Activated CD4-positive, alpha-beta T cell treated with anti-CD3 and anti-CD28 coated beads, Interleukin-2, Interleukin-4, amounts not matched to agents 100 ng/mL and 50 ng/mL, durations not matched to agents 16 hours and 8 hours (primary cell): ENCODE data around the gene TTLL1.
"Not testable (repeated sequence)": the region's sequence is repeated elsewhere in the genome, so short reads cannot be mapped to it uniquely, and the experiment has no call there.

ENCODE experiments used
- DNase-seq: peaks from one replicate; pipeline ENCODE4 v3.0.0-alpha.2; 2020; ENCODE audit warnings: low spot score

Gene TTLL1

DNA sequence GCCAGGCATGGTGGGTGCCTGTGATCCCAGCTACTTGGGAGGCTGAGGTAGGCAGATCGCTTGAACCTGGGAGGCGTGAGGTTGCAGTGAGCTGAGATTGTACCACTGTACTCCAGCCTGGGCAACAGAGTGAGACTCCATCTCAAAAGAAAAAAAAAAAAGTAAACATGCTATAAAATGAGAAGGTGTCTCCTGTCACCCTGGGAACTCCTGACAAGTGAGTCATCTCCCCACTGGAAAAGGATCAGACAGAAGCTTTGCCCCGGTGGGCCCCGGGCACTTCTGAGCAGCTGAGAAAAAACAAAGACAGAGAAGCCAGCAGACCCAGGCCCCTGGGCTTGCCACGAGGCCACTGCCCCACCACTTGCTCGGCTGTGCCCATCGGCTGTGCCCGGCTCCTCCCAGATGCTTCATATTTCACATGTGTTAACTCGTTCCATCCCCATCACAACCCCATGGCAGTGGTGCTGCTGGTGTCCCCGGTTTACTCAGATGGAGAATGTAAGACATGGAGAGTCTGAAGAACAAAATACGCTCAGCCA is 22.3 kb downstream of the TTLL1 start:
- DNase-seq = no peak

DNA sequence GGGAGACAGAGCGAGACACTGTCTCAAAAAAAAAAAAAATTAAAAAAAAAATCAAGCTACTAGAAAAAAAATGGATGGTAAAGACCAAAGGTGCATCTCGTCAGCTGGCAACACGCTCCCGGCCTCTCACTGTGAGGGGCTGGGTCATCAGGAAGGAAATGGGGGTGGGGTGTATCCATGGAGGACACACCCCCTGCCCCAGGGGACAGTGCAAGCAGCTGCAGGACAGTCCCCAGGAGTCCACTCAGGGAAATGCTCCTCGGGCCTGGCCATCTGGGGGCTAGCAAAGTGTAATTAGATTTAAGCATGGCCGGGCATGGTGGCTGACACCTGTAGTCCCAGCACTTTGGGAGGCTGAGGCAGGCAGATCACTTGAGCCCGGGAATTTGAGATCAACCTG is 23.1 kb downstream of the TTLL1 start:
- DNase-seq = no peak

DNA sequence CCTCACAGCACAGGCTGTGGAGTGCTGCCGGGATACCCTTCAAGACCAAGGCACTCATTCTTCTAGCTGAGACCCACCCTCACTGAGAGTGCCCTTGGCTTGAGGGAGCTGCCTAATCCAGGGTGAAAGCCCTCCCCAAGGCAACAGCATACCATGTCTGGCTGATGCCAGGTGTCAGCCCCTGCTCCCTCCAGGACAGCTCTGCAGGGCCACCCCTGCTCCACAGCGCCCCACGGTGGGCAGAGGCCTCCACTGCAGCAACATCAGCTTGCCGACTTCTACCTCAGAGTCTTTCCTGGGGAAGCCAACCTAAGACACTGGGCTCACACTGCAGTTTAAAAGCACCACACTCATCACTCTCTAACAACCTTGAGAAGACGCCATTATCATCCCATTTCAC is 29.0 kb downstream of the TTLL1 start:
- DNase-seq = peak; percentile 49

DNA sequence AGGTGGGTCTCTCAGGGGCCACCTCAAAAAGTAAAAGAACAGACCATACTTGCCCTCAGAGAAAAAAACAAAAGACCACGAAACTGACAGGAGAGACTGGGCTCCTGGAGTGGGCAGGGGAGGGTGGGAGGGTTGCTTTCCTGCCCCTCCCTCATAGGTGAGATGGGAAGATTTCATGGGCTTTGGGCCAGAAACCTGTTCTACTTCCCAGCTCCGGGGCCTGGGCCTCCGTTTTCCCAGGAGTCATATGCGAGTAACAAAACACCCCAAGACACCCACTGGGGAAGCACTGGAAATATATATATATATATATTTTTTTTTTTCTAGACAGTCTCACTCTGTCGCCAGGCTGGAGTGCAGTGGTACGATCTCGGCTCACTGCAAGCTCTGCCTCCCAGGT is 31.6 kb downstream of the TTLL1 start:
- no peak for DNase-seq

DNA sequence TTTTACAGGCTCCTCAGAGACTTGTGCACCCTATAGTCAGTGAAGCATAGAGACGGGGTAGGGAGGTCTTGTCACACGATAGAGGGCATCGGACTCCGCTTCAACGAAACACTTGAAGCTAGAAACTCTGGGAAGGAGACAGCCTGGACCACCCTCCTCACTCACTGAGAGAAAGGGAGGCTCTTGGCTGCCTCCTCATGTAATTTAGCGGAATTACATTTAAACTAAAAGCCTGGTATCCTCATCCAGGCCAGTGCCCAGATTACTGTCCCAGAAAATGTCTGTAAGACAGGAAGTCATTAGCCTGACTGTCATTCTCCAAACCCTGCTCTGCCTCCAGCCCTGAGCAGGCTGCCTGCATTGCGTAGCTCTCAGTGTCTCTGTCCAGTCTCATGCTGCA is 36.0 kb downstream of the TTLL1 start:
- no peak for DNase-seq

DNA sequence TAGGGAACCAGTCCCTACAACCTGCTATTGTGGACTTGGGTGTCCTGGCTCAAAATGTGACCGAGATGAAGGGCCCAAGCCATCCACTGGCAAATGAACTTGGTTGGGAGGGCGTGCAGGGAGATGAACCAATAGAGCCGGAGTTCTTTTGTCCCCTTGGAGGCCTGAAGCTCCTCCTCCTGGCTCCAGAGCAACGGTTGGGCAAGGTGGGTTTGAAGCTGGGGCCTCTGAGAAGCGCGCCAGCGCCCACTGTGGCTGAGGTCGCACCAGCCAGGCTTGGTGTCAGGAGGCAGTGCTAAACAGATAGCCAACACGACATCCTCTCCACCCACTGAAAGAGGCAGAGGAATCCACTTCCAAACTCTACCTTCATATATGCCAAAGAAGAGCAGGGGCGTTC is 38.2 kb downstream of the TTLL1 start:
- no peak for DNase-seq

DNA sequence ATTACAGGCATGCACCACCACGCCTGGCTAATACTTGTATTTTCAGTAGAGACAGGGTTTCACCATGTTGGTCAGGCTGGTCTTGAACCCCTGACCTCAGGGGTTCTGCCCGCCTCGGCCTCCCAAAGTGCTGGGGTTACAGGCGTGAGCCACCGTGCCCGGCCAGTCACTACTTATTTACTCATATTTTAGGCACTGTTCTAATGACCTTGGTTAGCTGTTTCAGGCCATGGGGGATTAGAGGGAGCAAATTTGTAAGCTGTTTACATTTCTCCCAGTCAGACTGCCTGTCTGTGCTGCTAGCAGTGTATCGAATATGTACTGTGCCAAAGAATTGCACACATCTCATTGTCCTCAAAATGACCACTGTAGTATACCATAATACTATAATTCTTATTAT is 41.6 kb downstream of the TTLL1 start:
- no peak for DNase-seq

DNA sequence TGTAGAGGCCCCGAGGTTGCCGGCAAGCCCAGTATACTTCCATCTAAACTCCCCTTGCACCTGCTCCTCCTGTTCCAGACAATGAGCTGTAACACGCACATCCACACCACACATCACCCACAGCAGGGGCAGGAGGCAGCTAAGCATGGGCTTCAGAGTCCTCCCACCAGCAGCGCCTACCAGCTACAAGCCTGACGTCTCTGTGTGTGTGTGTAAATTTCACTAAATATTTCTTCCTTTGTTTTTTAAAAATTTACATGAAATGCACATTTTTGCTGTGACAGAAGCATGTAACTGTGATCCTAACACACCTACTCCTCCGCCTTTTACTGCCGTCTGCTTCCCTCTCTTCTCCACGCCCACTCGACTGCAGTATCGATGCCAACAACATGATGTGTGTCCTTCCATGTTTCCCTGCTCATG is 44.9 kb downstream of the TTLL1 start:
- DNase-seq = no peak

DNA sequence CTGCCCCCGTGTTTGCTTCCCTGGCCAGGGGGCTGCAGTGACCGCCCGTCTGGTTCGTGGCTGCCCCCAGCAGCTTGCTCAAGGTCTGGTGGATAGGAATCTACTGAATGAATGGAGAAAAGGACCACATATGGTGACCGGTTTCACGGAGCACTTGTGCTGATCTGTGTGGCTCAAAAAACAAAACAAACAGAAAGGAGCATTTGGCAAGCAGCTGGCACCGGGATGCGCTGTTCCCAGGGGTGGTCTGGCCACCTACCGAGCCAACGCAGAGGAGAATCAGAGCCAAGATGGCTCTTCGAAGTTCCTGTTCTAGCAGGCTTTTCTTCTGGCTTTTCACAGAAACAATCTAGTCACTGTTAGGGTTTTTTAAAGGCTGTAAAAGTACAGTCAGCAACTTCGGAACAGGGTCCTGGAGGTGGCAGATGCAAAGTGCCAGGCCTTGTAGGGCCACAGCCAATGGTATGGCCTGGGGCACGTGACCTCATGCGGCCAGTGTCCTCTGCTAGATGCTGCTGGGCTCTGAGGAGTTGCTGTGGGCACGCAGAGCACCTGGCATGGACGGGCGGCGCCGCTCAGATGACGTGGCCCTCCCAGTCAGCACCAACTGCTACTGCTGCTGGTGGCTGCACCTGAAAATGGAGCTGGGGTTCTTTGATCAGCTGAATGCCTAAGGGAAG is 47.0 kb downstream of the TTLL1 start:
- no peak for DNase-seq

DNA sequence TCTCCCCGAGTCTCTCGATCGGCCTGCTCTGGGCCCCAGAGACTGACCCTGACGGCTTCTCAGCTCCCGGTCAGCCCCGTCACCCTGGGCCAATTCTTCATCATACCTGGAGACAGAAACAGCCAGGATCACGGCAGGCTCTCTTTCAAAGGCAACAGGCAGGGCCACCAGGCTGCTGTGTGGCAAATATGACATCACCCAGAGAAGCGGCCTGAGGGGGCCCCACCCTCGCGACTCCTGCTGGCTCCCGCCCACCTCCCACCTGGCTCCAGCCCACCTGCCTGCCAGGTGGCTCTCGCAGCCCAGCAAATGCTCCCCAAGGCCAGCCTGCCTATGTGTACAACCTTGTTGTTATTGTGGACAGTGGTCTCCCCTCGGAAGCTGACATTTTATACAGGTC is 49.4 kb downstream of the TTLL1 start:
- no peak for DNase-seq

DNA sequence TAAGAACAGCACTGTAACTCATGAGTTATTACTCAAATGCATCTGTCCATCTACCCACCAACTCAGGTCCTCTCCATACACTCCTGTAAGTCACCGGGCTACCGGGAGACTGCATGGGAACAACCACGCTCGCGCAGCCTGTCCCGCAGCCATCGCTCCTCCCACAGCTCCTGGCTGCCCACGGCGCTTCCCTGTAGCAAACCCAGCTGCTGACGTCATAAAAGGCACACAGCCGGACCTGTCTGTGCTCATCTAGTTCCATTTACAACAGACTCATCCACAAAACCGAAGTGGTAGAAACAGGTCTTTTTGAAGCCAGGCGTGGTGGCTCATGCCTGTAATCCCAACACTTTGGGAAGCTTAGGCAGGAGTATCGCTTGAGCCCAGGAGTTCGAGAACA is 50.9 kb downstream of the TTLL1 start:
- DNase-seq = no peak

DNA sequence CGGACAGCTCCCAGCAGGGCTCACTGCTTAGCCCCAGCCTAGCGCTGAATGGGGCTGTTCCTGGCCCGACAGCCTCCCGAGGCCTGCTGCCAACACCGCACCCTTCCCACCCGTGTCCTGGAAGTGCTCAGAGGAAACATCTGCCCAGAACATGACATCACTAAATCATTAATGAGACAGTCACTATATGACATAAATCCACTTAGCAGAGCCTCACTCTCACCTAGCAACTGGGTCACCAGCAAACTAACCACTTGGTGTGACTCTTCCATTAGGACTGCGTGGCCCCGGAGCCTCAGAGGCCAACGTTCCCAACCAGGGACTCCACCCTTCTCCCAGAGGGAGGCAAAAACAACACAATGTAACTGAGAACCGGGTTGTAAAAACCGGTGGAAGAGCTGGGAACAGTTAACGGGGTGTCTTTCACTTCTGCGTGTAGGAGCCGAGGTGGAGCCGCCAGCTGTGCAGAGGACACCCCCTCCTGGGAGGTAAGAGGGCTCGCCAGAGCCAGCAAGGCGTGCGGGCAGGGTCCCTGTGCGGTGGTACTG is 52.8 kb downstream of the TTLL1 start:
- DNase-seq = no peak

DNA sequence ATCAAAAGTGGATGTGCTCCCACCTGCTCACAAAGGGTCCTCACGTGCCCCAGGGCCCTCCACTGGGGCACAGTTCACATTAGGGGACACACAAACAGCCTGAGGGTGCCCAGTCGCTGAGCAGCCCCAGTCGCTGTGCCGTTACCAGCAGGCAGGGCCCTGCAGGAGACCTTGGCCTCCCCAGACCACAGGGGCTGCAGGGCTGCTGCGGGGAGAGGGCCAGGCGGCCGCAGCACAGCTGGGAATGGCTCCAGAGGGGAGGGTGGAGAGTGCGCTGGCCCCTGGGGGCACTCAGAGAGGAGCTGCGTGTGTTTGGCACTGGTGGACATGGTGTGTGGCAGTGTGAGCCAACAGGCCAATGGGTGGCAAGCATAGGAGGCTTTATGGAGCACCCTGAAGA is 53.9 kb downstream of the TTLL1 start:
- no peak for DNase-seq

DNA sequence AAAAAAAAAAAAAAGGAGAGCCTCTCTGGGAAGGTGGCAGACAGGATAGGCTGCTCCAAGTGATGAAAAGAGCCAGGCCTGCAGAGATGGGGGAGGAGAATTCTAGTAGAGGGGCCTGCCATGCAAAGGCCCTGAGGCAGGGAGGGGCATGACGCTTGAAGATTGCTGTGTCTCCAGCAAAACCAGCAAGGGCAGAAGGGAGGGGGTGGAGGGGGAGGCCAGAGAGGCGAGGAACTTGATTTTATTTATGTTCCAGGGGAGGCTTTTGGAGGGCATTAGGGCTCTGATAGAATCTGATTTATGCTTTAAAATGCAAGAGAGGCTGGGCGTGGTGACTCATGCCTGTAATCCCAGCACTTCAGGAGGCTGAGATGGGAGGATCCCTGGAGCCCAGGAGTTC is 57.6 kb downstream of the TTLL1 start:
- DNase-seq = no peak

DNA sequence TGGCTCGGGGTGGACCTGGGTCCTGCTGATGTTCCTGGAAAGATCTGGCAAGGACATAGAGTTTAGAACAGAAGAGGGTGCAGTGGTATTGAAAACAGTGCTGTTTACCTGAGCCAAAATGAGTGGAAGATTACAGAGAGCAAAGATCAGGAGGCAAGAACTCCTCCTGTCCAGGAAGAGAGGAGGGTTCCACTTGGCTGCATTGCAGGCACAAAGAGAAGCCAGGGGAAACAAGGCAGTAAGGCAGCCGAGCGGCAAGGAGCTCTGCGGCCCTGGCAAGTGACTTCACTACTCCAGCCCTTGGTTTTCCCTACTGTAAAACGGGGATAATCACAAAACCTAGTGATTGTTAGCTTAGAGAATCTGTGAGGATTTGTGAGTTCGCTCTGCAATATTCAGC is 70.6 kb downstream of the TTLL1 start:
- DNase-seq = no peak

DNA sequence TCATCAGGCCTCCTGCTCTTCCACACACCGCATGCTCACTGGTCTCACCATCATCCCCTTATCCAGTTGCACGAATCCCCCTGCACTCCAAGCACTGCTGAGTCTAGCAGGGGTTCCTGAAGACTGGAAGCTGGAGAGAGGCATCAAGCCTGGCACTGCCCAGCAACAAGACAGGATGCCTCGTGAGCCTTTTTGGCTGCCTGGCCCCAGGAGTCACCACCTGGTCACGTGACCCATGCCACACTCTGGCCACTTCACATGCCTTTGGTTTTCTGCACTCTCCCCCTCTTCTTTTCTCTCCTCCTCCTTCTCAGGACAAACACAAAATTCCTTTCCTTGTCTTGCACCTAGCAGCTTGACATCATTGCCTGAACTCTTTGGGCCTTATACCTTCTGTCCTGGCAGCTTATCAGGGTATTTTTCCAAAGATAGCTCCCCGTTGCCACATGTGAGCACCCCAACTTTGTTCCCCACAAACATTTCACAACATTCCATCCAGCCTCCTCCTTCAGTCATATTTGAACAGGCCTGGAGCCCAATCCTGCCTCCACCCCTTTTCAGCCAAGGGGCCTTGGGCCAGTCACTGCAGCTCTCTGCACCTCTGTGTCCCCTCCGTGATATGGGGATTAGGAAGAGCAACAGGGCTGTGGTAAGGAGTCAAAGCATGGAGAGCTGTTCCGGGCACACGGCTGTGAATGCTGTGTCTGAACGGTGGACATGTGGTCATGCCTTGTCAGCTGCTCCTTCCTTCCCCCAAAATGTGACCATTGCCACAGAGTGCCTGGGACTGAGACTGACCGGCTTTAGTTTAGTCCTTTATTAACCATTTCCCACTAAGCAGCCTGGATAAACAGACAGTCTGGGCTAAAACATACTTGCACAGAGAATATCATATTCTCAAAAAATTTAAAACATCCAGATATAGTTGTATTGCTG is 71.4 kb downstream of the TTLL1 start:
- DNase-seq = no peak

DNA sequence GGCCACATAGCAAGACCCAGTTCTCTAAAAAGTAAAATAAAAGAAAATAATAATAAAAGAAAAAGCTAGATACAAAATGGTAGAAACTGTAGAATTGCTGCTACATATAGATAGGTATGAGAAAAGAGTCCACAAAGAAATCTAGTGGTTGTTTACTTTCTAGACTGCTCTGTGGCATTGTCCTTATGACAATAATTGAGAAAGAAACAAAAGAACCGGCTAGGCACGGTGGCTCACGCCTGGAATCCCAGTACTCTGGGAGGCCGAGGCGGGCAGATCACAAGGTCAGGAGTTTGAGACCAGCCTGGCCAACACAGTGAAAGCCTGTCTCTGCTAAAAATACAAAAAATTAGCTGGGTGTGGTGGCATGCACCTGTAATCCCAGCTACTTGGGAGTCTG is 73.0 kb downstream of the TTLL1 start:
- not testable (repeated sequence) for DNase-seq

DNA sequence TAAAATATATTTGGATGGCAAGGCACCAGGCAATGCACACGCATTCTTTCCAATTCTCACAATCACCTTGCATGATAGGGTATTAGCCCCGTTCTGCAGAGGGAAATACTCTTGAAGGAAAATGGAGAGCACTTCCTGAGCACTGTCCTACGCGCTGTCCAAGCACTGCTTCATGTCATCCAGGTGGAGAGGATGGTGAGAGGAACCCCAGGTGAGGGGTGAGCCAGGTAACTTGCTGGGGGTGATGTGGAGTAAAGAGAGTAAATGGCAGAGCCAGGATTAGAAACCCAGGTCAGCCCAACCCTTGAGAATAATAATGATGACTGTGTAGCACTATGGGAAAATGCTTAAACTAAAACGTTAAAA is 73.5 kb downstream of the TTLL1 start:
- no peak for DNase-seq

DNA sequence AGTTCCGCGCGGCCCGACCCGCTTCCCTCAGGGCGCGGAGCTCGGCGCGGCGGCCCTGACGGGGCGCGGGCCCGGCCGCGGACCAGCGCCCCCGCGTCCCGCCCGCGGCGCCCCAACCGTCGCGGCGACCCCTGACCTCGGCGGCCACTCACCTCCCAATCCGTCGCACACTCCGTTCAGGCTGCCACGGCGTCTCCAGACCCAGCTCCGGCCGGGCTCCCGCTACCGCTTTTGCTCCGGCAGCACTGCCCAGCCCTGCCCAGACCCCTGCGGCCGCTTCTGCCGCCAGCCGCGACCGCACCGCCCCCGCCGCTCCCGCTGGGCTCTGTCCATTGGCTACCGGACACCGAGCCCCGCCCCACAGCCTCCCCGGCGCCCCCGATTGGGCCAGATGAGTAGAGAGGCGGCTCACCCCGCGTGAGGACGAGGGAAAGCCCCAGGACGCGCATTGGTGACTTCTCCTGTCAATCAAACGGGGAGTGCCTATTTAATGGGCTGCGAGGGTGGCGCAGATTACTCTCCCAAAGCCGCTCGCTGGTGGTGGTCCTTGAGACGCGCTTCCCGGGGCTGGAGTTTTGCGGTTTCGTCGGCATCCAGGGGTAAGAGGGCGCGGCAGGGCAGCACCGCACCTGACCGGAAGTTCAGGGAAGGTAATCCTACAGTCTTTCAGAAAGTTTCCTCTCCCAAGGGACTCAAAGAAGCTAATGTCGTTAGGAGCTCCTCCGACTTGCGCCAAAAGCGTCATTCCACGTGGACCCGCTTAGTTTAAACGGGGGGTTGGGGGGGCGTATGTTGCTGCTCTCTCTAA is 74.1 kb downstream of the TTLL1 start, which contains the start of gene PACSIN2:
TSS of gene PACSIN2 (minus strand) at position 281 of the 808 bp plus-strand sequence. CDS start 103,069 bp downstream, outside the sequence.
- peak; percentile 99 for DNase-seq

DNA sequence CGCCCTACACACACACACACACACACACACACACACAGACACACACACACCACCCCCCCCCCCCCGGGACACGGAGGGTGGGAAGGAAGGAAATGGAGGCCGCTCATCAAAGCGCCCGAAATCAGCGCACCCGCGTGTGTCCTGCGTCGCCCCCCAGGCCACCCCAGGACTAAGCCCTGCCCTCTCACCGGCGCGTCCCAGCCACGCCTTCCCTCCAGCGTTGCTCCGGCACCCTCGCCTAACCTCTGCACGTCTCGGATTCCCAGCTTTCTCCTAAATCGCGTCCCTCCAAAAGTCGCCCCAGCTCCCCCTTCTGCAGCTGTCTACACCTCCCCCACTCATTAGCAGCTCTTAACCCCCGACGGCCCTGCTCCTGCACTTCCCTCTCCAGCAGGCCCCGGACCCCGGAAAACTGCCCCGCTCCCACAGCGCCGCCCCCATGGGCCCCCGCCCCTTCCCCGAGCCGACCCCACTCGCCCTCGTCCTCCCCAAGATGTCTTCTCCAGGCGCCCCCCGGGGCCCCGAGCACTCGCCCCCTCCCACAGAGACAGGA is 74.8 kb downstream of the TTLL1 start:
- DNase-seq = no peak
